ENCODE results near the gene HECW1.
"Not testable (repeated sequence)": the region's sequence is repeated elsewhere in the genome, so short reads cannot be mapped to it uniquely, and the experiment has no call there.

HECW1 gene

DNA sequence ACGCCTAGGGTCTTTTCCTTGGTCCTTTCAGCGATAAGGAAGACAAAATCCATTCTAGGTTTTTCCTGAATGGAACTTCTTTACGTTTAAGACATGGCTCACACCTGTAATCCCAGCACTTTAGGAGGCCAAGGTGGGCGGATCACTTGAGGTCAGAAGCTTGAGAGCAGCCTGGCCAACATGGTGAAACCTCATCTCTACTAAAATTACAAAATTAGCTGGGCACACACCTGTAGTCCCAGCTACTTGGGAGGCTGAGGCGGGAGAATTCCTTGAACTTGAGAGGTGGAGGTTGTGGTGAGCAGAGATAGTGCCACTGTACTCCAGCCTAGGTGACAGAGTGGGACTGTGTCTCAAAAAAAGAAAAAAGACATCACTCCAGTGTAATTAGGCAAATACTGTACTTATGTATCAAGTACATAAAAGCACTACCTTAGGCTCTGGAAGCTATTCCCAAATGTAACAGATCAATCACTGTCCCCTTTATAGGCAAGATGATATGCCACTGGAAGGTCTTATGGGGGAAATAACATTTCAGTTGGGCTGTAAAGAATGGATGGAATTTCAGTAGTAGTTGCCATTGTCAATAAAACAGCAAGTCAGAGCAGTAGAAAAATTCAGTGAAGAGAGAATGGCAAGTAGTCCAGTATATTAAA is 476.2 kb downstream of the HECW1 start:
- DNase-seq: no peak

DNA sequence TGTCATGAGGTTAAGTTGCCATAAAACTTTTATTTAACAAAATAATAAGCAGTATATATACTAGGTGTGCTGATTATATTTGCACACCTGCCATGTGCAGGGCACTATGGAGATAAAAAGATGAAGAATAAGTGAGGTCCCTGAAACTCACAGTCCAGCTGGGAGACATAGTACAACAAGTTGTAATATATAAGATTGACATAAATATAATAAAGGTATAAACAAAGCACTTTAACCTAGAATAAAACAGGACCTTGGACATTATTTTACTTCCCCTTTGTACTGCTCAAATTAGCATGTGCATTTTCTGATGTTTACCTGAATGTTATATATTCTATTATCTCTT is 476.7 kb downstream of the HECW1 start:
- DNase-seq: no peak

DNA sequence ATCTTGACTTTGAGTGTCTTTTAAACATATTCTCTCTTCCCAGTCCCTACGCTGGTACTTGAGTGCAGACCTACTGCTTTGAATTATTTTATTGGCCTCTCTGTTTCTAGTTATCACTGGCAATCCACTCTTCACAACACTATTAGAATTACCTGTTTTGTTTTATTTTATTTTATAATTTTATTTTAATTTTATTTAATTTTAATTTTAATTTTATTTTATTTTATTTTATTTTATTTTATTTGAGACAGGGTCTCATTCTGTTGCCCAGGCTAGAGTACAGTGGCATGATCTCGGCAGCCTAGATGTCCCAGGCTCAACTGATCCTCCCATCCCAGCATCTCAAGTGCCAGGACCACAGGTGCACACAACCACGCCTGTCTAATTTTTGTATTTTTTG is 477.3 kb downstream of the HECW1 start:
- no peak for DNase-seq

DNA sequence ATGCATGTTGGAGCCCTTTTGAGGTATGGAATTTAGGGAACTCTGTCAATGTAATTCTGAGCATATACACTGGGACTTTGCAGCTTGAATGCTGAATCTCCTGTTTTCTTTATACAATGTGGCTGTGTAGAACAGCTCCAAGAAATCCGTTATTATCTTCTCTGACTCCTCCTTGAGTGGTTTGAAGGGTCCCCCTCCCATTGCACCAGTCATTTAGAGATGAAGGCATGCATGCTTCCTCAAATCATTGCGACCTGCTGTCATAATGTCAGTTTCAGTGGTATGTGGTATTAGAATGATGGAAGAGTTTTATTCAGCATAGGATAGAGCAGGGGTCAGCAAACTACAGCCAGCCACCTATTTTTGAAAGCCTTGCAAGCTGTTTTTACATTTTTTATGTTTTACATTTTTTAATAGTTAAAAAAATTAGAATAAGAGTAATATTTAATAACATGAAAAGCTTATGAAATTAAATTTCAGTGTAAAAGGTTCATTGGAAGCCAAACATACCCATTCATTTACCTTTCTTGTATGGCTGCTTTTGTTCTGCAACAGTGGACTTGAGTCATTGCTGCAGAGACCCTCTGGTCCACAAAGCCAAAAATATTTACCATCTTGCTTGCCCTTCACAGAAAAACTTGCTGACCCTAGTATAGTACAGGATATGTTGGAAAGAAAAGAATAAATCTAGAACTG is 478.6 kb downstream of the HECW1 start:
- DNase-seq: peak; percentile 44

DNA sequence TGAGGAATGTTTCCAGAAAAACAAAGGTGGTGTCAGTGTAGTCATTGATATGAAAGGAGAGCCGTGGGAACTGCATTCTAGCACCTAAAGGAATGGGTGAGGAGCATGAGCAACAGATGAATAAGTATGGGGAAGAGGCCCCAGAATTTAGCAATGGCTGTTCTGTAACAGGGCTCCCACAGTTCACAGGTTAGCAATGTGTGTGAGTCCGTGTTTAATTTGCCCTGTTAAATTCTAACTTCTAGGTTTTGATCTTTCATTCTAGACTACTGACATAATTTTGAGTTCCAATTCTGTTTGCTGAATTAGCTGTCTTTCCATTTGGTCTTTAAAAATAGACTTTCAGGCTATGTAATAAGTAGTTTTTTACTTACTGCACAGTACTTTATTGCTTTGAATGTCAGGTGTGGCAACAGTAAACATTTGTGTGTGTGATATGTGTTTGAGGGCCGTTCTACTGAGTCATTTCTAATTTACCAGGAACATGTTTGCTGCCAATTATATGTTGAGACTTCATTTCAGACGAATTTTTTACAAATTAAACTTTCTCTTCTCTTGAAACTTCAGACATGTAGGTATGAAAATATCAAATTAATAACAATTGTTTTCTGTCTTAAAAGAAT is 479.2 kb downstream of the HECW1 start:
- DNase-seq: no peak

DNA sequence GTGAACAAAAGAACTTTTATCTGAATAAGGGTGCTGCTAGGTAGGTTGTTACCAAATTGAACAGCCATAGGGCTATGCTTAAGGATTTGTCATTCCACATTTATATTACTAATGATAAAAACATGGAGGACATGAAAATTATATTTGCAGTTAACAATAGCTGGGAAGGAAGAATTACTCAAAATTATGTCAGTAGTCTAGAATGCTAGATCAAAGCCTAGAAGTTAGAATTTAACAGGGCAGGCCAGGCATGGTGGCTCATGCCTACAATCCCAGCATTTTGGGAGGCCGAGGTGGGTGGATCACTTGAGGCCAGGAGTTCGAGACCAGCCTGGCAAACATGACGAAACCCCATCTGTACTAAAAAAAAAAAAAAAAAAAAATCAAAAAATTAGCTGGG is 479.9 kb downstream of the HECW1 start:
- DNase-seq: no peak

DNA sequence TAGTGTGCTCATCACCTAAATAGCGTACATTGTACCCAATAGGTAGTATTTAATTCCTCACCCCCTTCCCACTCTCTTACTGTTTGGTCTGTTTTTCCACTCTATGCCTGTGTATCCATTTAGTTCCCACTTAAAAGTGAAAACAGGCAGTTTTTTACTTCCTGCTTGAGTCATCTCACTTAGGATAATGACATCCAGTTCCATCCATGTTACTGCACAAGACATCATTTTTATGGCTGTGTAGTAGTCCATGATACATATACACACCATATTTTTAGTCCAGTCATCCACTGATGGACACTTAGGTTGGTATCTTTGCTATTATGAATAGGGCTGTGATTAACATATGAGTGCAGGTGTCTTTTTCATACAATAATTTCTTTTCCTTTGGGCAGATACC is 480.6 kb downstream of the HECW1 start:
- no peak for DNase-seq

DNA sequence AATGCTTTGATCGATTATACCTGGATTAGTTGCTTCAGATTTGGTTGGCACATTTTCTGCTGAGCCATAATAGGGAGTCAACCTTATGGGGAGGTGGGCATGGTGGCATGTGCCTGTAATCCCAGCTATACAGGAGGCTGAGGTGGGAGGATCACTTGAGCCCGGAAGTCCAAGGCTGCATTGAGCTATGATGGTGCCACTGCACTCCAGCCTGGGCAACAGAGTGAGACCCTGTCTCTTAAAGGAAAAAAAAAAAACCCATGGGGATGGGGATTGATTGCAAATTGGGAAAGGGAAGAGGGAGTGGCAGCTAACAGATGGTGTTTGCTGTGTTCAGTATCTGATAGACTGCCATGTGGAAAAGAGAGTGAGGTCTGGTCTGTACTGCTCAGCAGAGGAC is 481.6 kb downstream of the HECW1 start:
- DNase-seq: no peak

DNA sequence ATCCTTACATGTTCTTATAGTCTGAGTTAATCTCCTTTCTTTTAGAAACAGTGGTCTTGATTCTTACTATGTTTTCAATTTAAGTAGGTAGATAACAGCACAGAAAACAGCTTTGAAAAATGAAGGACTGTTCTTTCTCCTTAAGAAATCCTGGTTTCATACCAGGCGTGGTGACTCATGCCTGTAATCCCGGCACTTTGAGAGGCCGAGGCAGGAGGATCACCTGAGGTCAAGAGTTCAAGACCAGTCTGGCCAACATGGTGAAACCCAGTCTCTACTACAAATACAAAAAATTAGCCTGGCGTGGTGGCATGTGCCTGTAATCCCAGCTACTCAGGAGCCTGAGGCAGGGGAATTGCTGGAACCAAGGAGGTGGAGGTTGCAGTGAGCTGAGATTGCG is 484.0 kb downstream of the HECW1 start:
- not testable (repeated sequence) for DNase-seq

DNA sequence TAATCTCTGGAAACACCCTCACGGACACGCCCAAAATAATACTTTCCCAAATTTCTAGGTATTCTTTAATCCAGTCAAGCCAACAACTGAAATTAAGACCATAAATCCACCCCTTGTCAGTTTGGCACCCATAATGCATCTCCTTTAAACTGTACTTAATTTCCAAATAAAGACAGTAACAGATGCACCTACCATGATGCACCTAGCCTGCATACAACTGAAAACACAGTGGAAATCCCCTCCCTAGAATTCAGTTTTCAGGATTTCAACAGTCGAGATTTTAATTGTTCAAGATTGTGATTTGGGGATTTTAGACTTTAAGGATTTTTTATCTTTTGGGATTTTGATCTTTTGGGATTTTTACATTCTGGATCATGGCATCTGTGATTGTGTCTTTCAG is 487.6 kb downstream of the HECW1 start:
- DNase-seq: no peak

DNA sequence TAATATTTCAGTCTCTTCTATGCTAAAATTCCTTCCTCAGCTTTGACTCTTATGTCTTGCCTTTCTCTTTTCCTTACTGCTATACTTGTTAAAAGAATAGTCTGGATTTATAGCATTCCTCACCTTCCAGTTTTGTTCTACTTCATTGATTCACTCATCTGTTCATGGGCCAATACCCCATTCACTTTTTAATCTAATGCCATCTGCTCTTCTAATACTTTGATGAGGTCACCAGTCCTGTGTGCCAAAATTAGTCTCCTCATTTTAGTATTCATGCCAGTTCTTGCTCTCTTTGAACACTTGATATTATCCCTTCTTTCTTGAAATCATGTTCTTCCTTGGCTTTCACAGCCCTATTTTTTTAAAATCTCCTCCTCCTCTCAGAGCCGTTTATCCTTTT is 489.8 kb downstream of the HECW1 start:
- no peak for DNase-seq

DNA sequence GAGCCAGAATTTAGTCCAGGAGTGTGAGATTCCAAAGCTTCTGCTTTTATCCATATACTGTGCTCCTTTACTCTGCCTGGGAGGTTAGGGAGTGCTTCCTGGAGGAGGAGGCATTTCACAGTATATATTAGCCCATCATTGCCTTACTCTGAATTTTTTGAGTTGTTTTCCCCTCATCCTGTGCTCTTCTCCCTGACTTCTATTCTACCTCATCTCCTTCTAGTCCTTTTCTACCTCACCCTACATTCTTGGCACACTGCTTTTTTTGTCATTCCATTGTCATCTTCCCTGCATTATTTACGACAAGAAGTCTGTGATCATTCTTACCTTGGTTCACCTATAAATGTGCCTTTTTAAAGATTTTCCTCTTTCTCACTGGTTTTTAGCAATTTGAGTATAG is 491.8 kb downstream of the HECW1 start:
- DNase-seq: no peak

DNA sequence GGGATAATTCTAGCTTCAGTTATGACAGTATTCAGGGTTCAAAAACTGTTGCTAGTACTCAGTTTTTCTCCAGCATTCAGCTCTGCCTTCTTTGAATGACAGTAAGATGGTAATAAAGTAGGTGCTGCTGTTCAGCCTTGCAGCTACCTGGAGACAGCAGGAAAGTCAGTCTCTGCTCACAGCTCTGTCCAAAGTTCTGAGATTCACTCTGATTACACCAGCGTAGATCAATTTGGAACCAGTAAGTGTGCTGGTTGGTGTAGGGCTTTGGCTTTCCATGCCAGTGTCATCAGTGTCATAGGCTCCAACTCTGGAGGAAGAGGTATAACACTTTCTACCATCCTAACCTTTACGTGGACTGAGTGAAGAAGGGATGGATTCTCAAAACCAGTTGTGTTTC is 496.6 kb downstream of the HECW1 start:
- DNase-seq: no peak

DNA sequence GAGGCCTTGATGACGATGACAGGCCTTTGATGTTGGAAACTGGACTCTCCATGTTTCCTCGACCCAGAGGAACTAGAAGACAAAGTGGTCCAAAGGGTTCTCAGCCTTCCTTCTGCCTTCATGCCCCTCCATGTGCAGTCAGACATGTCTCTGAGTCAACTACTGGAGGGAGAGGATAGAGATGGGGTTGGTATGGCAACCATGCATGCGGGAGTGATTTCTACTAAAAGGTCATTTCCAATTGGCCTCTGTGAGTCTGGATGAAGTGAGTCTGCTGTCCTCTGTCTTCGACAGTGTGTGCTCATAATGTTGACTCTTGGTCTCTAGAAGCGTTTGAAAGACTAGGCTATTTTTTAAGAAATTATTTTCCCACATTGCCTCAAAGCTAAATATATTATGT is 499.7 kb downstream of the HECW1 start:
- no peak for DNase-seq

DNA sequence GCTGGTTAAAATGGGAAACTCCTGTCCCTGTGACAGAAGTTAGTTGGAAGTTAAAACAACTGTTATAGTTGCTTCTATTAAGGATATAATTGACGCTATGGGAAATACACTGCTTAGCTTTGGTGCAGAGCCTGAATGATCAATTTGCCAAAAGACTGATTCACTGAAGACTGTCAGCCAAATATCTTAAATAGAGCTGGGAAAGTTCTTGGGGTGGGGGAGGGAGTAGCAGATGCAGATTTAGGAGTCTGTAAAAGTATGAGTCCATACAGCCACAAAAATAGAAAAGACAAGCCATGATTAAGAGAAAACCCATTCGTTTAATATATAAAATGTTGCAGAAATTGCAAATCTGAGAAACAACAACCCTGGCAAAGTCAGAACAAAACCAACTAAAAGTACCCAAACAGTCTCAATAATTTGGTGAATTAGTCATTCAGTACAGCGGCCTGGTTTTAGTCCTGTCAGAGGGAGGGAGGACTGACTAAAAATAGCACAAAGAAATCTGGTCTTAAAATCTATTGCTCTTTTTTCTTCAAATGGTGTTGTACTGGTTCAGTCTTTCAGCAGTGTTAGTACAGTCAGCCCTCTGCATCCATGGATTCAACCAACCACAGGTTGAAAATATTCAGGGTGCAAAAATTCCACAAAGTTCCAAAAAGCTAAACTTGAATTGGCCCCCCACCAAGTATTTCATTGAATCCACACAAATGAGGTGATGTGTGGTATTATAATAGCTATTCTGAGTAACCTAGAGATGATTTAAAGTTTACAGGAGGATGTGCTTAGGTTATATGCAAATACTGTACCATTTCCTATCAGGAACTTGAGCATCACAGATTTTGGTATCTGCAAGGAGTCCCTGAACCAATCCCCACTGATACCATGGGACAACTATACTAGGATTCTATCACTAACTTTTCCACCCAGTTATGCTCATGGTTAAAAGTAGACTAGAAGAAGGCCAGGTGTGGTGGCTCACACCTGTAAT is 500.4 kb downstream of the HECW1 start:
- DNase-seq: no peak
